Activated naive CD8-positive, alpha-beta T cell treated with anti-CD3 and anti-CD28 coated beads, Interleukin-2, amount 50 U/mL, for 16 hours (primary cell): Measurements from ENCODE around the gene AOX1.
"Not testable (repeated sequence)": the region's sequence is repeated elsewhere in the genome, so short reads cannot be mapped to it uniquely, and the experiment has no call there.

Experiments used
- DNase-seq: peaks from one replicate; pipeline ENCODE4 v3.0.0-alpha.2; 2020; ENCODE audit warnings: low read depth, low spot score

Gene AOX1

DNA sequence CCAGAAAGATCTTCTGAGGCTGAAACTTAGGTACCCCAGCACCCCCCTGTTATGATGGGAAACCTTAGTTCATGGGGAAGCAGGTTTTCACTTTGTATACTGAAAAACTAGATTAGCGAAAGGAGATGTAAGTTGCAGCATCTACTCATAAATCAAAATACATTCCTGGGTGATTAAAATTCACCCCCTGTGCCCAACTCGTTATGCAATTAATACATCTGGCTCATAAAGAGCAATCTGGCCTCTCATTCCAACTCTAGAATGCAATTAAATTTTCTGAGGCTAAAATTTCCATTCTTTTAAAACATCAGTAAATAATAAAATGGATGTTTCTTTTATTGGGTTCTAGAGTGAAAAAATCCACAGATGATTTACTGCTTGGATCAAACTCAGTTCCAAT is 115.0 kb downstream of the AOX1 start:
- DNase-seq, result no peak

GRCh38 chr2:200702044-200702443 is 116.2 kb downstream of the AOX1 start:
- no peak for DNase-seq

- no peak for DNase-seq
These were observed 116.9 kb downstream of the AOX1 start for GRCh38 chr2:200702646-200703118.

- DNase-seq, result no peak
These were observed 117.5 kb downstream of the AOX1 start for GRCh38 chr2:200703127-200703925.

DNA sequence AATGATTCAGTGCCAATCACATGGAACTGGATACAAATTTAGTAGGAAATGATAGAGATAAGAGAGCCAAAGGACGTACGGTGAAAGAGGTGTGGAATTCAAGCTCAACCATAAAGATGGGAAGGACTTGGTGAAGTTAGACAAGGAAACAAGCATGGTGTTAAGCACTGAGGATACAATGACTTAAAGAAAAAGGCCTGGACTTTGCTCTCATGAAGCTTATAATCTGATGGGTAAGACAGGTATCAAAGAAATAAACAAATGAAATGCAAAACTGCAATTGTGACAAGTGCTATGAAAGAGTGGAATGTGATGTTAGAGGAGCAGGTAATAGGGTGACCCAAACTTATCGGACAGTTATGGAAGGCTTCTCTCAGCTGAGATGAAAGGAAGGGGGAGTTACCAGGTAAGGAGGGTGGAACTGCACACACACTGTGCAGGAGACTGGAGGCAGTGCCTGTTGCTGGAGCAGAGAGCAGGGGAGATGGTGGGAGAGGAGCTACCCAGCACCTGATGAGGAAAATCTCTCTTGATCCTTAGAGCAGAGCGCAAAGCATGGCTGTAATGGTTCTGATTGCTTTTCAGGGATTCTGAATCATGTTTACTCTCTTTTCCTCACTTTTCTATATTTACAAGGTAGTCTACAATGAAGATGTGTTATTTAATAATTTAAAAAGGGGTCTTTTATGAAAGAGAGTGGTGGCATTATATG is 118.3 kb downstream of the AOX1 start:
- no peak for DNase-seq

- no peak for DNase-seq
These were observed 119.7 kb downstream of the AOX1 start for GRCh38 chr2:200705305-200706041.

GRCh38 chr2:200708943-200709342 is 123.1 kb downstream of the AOX1 start:
- no peak for DNase-seq

DNA sequence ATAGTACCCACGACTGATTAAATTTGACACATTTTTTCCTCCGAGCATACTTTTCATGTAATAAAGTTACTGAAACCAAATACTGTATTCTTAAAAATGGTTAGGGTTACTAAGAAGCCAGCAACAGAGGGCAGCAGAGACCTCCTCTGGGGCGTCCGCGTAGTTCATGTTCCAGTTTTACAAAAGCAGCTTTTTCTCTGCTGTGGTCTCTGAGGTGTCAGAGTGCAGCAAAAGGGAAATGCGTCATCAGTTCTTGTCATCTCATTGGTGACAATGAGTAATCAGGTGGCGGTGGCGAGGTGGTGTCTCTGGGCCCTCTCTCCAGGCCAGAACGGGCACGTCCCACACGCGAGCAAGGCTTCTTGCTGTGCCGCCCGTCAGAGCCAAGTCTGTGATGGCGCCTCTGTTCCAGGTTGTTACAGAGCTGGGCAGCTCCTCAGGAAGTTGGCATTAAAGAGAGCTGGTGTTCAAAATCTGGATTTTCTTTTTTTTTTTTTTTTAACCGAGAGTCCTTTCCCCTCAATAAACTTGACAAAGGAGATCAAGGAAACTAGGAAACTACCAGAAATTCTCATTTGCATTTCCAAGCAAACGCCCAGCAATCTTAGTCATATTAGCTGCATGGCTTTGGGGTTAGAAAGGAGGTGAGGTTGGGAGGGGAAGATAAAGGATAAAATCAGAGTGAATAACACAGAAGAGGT is 127.3 kb downstream of the AOX1 start:
- peak; percentile 82 for DNase-seq

DNA sequence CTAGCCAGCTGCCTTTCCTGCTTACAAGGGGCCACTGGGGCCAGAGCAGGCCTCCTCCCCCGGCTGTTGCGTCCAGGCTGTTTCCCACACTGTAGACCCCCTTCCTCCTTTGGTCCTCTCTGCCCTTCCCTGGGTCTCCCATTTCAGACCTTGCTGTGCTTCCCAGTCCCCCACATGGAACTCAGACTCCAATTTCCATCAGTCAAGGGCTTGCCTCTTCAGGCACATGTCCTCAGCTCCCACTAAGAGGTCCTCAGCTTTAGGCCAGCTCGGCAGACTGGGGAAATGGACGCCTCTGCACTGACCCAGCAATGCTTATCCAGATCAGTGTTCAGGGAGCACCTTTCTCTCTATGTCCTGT is 127.9 kb downstream of the AOX1 start:
- no peak for DNase-seq

GRCh38 chr2:200715014-200715413 is 129.2 kb downstream of the AOX1 start:
- not testable (repeated sequence) for DNase-seq

GRCh38 chr2:200716386-200716785 is 130.6 kb downstream of the AOX1 start:
- no peak for DNase-seq
